HG03064 (cell line): ENCODE measurements around the gene CPT1C.

Experiments
- ATAC-seq: cut with Tn5 transposase; IDR thresholded peaks from one replicate; pipeline ENCODE4 v1.9.1; 2021; ENCODE audit warnings: low read depth; ENCODE audit not compliant: unreplicated experiment

Gene CPT1C

DNA sequence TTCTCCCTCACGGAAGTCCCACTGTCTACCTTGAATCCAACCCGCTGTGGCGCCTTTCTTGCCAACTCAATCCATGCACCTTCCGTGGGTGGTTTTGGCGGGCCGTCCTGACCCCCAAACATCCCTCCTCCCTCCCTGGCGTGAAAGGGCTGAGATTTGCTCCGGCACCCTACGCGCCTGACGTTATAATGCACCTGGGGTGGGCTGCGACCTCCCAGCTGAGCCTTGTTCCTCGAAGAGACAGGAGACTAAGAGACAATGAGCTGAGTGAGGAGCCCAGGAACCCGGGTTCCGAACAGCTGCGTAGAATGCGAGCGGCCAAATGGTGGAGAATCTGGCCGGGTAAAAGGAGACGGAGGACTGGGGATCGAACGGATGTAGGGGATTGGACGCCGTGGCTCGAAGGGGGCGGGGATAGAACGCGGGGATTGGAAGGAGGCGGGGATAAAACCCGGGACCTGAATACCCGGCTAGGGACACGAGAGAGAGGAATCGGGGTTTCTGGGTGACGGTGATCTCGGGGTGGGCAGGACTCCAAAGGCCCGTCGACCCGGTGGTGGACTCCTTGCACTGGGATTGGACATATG, at the start of gene CPT1C:
TSS of gene CPT1C (plus strand) at position 461 of the 587 bp plus-strand sequence. CDS start 1,137 bp downstream, outside the sequence.
- no peak for ATAC-seq

DNA sequence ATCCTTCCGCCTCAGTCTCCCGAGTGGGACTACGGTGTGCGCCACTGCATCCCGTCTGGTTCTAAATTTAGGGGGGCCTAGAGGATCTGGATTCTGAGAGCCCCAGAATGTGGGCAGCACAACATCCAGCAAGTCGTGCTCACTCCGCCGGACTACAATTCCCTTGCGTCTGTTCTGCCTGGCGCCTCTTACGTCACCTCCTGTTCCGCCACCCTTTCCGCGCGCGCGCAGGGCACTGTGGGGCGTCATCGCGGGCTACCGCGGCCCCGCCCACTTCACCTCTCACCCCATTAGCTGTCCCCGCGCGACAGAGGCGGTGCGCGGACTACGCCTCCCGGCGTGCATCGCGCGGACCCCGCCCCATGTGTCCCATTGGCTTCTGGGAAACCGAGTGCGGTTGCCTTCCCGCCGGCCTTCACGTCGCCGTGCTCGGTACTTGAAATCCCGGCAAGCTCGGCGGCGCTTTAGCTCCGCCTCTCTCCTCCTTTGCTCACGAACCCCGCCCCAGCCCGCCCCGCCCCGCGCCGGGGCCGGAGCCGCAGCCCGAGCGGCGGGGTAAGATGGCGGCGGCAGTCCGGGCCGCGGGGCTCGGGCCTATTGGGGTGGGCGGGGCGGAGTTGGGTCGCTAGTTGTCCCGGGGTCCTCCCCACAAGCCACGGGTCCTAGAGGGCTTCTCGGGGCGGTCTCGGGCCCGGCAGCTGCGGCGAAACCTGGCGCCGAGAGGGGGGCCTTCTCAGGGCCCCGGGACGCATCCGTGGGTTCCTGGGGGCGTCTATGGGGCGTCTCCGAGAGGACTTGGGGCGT, 49.0 kb upstream of the CPT1C start, which contains the start of gene SCAF1:
TSS of gene SCAF1 (plus strand) at position 522 of the 804 bp plus-strand sequence. CDS start 2,818 bp downstream, outside the sequence.
- peak; percentile 53 for ATAC-seq

DNA sequence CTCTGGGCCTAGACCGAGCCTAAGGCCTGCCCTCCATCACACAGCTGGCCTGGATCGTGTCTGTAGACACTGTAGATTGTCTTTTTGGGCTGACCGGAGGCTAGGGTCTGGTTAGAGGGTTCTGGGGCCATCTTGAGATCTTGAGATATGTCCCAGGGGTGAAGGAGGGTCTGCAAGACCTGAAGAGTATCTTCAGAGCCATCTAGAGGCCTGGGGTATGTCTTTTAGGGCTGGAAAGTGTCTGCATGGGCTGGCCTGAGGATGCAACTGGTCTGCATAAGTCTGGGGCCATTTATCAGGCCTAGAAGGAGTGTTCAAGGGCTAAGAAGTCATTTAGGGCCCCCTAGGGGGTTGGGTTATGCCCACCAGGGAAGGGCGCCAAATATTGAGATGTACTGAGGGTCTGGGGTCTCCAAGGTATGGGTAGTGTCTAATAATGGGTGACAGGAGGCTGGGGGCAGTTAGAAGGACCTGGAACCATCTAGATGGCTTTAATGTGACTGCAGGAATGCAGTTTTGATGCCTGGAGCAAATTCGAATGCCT, 48.4 kb upstream of the CPT1C start:
- ATAC-seq = no peak

DNA sequence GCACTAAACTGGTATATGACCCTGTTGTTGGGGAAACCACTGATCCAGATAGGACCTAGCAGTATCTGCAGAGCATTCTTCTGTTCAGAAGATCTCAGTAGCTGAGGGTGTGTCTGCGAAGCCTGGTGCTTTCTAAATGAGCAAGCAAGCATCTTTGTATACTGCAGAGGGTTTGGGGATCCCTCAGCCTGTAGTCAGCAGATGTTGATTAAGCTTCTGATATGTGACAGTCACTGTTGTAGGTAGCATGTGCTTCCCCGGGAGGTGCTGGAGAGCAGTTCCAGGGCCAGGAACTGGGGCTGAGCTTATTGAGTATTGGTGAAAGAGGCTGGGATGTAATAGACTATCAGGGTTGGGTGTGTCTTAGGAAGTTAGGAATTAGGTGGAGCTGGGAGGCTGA, 47.5 kb upstream of the CPT1C start:
- no peak for ATAC-seq

DNA sequence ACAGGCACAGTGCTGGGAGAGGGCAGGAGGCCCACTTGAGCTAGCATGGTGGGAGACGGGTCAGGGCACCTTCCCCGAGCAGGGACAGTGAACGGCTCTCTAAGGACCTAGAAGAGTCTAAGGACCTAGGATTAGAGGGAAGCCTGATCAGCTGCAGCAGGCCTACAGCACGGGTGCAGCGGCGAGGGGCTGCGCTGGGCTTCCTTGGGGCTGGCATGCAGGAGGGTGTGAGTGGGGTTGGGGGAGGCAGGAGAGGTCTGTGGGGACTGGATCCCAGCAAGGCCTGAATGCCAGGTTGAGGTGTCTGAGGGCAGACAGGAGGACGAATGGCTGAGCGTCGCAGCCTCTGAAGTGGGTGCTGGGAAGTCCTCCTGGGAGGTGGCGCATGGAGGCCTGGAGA, 45.3 kb upstream of the CPT1C start:
- no peak for ATAC-seq

DNA sequence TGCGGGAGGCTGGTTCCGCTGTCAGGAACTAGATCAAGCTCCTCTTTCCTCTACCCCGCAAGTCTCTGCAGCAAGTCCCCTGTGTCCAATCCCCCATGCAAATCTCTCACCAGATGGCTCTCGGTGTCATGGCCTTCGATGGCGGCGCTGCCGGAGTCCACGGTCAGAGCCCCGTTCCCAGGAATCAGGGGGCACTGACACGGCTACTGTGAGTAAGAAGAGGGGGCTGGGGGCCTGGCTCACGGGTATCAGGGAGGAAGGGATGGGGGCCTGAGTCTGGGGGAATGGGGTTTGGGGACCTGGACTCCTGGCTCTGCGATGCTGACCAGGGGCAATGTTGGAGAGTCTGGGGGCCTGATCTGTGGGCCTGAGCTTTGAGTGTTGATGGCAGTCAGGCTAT, 44.9 kb upstream of the CPT1C start:
- no peak for ATAC-seq

DNA sequence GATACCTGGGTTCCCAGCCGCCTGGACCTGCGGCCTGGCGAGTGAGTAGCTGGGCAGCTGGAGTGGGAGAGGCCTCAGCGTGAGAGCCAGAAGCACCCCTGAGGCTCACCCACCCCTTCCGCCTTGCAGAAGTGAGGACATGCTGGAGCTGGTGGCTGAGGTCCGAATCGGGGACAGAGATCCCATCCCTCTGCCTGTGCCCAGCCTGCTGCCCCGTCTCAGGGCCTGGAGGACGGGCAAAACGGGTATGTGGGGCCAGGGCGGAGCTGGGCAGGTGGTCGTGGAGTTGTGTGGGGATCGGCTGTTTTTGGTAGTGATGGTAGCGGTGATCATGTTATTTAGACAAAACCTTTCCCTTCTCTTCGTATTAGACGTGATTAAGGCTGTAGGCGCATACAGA, 44.3 kb upstream of the CPT1C start:
- ATAC-seq = no peak

DNA sequence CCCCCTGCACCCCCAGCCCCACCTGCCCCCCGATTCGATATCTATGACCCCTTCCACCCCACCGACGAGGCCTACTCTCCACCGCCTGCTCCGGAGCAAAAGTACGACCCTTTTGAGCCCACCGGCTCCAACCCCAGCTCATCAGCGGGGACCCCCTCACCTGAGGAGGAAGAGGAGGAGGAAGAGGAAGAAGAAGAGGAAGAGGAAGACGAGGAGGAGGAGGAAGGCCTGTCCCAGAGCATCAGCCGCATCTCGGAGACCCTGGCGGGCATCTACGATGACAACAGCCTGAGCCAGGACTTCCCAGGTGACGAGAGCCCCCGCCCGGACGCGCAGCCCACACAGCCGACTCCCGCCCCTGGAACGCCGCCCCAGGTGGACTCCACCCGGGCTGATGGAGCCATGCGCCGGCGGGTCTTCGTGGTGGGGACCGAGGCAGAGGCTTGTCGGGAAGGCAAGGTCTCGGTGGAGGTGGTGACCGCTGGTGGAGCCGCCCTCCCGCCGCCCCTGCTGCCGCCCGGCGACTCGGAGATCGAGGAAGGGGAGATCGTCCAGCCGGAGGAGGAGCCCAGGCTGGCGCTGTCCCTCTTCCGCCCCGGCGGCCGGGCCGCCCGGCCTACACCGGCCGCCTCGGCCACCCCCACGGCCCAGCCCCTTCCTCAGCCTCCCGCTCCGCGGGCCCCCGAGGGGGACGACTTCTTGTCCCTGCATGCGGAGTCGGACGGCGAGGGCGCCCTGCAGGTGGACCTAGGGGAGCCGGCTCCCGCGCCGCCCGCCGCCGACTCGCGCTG, 39.7 kb upstream of the CPT1C start:
- ATAC-seq = no peak

DNA sequence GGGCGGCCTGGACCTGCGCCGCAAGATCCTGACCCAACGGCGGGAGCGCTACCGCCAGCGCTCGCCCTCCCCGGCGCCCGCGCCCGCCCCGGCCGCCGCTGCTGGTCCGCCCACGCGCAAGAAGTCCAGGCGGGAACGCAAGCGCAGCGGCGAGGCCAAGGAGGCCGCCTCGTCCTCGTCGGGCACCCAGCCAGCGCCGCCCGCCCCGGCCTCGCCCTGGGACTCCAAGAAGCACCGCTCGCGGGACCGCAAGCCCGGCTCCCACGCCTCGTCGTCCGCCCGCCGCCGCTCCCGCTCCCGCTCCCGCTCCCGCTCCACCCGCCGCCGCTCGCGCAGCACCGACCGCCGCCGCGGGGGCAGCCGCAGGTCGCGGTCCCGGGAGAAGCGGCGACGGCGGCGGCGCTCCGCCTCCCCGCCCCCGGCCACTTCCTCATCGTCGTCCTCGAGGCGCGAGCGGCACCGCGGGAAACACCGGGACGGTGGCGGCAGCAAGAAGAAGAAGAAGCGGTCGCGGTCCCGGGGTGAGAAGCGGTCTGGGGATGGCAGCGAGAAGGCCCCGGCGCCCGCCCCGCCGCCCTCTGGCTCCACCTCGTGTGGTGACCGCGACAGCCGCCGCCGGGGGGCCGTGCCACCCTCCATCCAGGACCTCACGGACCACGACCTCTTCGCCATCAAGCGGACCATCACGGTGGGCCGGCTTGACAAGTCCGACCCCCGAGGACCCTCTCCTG, 38.9 kb upstream of the CPT1C start:
- ATAC-seq = no peak

DNA sequence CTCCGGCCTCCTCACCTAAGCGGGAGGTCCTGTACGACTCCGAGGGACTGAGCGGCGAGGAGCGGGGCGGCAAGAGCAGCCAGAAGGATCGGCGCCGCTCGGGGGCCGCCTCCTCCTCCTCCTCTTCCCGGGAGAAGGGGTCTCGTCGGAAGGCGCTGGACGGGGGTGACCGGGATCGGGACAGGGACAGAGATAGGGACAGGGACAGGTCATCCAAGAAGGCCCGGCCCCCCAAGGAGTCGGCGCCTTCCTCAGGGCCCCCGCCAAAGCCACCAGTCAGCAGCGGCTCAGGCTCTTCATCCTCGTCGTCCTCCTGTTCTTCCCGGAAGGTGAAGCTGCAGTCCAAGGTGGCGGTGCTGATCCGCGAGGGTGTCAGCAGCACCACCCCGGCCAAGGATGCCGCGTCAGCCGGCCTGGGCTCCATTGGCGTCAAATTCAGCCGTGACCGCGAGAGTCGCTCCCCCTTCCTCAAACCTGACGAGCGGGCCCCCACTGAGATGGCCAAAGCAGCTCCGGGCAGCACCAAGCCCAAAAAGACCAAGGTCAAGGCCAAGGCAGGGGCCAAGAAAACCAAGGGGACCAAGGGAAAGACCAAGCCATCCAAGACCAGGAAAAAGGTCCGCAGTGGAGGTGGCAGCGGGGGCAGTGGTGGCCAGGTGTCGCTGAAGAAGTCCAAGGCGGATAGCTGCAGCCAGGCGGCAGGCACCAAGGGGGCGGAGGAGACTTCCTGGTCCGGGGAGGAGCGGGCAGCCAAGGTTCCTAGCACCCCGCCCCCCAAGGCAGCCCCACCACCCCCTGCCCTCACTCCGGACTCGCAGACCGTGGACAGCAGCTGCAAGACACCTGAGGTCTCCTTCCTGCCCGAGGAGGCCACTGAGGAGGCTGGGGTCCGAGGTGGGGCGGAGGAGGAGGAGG, 38.1 kb upstream of the CPT1C start:
- no peak for ATAC-seq

DNA sequence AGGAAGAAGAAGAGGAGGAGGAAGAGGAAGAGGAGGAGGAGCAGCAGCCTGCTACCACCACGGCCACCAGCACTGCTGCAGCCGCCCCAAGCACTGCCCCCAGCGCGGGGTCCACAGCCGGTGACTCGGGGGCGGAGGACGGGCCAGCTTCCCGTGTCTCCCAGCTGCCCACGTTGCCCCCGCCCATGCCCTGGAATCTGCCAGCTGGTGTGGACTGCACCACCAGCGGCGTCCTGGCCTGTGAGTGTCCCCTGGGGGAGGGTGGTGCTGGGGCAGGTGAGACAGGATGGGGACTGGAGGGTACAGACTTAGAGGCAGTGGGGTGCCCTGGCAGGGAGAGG, 37.5 kb upstream of the CPT1C start:
- ATAC-seq = no peak

DNA sequence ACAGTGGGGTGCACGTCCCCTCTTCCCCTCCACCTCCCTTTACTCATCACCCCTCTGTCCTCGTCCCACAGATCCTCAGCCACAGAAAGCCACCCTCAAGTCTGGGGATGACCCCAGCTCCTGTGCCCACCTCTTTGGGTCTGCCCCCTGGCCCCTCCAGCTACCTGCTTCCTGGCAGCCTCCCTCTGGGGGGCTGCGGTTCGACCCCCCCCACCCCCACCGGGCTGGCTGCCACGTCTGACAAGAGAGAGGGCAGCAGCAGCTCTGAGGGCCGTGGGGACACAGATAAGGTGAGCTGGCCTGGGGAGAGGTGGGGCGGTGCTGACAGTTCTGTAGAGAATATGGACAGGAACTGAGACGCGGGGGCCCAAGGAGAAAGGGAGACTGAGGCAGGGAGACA, 36.3 kb upstream of the CPT1C start:
- no peak for ATAC-seq

DNA sequence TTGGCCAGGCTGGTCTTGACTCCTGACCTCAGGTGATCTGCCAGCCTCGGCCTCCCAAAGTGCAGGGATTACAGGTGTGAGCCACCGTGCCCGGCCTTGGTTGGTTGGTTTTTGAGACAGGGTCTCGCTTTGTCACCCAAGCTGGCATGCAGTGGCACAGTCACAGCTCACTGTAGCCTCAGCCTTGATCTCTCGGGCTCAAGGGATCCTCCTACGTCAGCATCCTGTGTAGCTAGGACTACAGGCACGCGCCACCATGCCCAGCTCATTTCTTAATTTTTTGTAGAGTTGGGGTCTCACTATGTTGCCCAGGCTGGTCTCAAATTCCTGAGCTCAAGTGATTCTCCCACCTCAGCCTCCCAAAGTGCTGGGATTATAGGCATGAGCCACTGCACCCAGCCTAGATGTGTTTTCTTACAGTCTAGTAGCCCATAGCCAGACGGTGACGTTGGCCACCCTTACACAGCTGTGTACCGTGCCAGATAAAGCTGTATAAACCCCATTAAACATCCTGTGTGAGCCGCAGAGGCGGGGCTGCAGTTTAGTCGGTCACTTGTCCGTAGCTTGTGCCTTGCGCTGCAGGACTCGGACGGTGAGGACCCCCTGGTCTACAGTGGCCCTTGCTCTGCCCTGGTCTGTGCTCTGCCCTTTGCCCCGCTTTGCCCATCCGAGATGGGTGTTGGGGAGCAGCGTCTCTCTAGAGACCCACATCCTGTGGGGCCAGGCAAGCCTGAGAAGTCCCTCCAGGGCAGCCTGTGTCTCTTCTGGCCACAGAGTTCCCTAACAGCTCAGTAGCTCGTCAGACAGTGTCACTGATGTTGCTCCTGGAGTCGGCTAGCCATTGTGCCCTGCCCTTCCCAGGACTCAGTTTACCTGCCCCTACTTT, 35.1 kb upstream of the CPT1C start:
- no peak for ATAC-seq

DNA sequence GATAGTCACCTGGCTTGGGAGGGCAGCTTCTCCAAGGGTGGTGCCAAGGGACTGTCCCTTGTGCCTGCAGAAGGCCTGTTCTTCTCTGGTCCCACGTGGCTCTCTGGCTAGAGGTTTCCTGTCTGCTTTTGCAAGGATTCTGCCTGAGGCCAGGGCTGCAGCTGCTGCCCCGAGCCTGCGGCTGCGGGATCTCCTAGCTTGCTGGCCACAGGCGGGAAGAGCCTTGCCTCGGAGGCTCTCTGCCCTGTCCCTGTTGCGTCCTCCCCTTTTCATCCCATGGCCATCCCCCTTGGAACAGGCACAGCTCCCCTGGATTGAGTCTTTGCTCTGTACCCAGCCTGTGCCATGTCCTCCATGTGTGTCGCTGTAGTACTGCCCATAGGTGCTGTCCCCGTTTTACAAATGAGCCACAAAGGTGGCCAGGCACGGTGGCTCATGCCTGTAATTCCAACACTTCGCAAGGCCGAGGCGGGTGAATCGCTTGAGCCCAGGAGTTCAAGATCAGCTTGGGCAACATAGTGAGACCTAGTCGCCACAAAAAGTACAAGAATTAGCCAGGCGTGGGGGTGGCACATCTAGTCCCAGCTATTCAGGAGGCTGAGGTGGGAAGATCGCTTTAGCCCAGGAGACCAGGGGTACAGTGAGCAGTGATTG, 34.3 kb upstream of the CPT1C start:
- no peak for ATAC-seq

DNA sequence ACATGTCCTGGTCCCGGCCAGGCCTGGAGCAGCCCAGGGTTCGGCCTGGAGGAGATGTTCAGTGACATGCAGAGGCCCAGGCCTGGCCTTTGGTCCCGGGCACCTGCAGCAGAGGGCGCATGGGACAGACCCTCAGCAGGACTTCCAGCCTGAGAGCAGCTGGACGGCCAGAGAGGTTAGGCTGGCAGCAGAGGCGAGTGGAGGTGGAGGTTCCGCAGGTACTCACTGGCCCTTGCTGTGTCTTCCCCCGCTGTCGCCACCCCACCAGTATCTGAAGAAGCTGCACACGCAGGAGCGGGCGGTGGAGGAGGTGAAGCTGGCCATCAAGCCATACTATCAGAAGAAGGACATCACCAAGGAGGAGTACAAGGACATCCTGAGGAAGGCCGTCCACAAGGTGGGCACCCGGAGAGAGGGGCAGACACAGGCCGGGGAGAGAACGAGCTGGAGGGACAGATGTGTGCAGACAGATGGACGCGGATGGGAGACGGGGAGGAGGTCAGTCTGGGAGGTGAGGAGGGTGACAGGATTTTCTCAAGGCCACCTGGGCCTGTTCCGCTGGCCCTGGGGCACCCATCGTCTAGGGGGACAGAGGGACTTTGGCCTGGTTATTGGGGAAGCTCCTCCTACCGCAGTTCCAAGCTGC, 33.3 kb upstream of the CPT1C start:
- no peak for ATAC-seq

DNA sequence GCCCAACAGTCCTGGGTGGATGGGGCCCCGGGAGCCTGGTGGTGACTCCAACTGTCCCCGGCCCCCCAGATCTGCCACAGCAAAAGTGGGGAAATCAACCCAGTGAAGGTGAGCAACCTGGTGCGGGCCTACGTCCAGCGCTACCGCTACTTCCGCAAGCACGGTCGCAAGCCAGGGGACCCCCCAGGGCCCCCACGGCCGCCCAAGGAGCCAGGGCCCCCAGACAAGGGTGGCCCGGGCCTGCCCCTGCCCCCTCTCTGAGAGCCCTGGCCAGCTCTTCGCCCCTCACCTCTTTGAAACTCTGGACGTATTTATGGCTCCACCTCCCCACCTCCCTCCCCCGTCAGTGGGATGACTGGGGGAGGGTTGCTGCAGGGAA, 32.8 kb upstream of the CPT1C start:
- no peak for ATAC-seq

DNA sequence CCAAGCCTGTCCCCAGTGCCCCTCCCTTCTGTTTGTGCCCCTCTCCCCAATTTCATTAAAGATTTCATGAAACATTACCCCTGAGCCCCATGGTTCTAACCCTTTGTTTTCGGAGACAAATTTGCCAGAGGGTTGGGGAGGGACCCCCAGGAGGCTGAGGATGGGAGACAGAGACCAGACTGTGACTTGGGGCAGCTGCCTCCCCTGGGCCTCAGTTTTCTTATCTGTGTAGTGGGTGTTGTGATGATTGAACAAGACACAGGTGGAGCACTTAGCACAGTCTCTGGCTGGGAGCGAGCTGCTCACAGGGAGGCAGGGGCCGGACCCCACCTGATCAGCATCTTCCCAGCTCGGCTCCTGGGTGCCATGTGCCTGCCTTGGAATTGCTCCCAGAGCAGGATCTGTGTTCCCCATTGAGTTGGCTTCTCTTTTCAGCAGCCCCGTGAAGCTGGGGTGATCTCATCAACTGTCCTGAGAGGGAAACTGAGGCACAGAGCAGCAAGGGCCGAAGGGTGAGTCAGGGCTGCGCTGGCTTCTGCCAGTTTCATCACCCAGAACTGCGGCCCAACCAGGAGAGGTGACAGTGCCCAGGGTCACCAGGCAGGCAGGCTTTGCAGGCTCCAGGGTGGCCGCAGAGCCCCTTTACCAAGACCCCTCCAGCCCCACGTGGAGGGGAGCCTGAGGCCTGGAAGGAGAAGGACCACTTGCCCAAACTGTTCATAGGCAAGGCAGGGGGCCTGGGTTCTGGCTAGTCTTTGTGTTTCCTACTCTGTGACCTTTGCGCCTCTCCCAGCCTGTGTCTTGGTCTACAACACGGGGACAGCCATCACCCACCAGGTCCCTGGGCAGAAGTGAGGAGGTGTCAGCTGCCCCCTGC, 32.1 kb upstream of the CPT1C start:
- ATAC-seq = no peak
